NCI-H2196 (cell line): ENCODE measurements around the gene MRTFA.
"Not testable (repeated sequence)": the region's sequence is repeated elsewhere in the genome, so short reads cannot be mapped to it uniquely, and the experiment has no call there.

Experiments
- DNase-seq: peaks from one replicate; lab custom pipeline; 2025; ENCODE audit not compliant: unreplicated experiment; lab: John Stamatoyannopoulos, UW

The MRTFA gene

DNA sequence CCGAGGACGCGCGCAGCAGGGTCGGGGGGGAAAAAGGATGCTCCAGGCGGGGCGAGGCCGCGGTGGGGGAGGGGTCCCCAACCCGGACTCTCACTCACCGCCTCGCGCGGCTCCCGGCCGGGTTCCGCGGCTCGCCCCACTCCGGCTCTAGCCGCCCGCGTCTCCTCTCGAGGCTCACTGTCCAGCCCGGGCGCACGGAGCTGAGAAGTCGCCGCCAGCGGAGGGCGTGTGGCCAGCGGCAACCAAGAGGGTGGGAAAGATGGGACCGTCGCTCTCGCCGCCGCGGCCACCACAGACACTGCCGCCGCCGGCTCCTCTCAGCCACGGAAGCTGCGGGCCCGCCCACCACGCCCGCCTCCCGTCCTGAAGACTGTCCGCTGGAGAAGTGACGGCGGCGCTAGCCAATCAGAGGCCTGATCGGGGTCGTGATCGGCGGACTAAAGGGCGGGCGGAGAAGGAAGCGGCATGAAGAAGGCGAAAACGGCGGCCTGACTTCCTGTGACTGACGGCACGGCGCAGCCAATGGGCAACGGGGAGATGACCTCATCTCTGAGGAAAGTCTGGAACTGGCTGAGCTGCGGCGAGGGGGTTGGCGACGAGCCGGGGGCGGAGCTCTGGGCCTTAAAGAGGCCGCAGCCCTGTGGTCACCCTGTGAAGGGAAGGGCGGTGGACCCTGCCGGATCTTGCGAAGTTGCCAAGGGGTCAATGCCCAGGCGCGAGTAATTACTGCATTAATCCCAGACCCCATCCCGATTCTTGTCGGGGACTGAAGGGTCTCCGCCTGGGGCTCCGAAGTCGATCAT, at the start of gene MRTFA:
MRTFA (minus strand) TSS at position 340 of the 803 bp plus-strand sequence.
- DNase-seq = peak; percentile 99

DNA sequence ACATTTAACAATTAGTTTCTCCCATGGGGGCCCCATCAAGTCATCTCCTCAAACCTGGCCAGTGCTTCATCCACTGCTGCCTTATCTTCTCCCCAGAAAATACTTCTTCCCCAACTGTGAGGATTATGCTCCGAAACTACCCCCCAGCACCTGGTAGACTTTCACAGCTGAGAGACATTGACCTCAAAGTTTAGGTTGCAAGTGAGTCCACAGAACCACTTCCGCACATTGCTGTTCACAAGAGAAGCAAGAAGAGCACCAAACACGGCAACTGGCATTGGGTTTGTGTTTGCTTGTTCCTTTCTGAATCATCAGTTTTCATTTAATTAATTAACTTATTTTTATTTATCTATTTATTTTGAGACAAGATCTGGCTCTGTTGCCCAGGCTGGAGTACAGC, 48.9 kb upstream of the MRTFA start:
- DNase-seq = no peak

DNA sequence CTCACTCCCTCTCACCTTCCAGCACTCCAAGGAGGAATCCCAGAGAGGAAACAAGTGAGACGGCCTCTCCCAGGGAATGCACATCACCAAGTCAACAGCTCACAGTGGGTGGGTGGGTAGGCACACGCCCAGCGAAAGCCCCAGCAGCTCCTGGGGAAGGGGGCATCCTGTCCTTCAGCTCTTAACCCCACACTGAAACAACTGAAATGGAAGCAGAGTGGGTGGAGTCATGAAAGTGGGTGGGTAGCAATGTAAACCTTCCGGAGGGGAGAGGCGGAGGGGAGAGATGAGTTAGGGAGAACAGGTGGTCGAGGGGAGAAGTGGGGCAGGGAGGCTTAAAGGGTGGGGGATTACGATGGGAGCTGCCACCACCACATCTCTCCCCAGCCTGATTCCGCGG, 48.2 kb upstream of the MRTFA start:
- DNase-seq = no peak

DNA sequence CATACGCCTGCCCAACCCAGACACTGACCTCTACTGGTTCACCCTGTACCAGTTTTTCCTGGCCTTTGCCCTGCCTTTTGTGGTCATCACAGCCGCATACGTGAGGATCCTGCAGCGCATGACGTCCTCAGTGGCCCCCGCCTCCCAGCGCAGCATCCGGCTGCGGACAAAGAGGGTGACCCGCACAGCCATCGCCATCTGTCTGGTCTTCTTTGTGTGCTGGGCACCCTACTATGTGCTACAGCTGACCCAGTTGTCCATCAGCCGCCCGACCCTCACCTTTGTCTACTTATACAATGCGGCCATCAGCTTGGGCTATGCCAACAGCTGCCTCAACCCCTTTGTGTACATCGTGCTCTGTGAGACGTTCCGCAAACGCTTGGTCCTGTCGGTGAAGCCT, 44.9 kb upstream of the MRTFA start:
- no peak for DNase-seq

DNA sequence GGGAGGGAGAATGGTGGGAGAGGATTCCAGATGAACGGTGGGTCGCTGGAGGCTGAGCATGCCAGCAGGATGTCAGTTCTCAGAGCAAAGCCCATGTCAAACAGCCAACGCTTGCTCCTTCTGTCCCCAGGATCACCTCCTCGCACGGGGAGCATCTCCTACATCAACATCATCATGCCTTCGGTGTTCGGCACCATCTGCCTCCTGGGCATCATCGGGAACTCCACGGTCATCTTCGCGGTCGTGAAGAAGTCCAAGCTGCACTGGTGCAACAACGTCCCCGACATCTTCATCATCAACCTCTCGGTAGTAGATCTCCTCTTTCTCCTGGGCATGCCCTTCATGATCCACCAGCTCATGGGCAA, 44.3 kb upstream of the MRTFA start:
- no peak for DNase-seq

DNA sequence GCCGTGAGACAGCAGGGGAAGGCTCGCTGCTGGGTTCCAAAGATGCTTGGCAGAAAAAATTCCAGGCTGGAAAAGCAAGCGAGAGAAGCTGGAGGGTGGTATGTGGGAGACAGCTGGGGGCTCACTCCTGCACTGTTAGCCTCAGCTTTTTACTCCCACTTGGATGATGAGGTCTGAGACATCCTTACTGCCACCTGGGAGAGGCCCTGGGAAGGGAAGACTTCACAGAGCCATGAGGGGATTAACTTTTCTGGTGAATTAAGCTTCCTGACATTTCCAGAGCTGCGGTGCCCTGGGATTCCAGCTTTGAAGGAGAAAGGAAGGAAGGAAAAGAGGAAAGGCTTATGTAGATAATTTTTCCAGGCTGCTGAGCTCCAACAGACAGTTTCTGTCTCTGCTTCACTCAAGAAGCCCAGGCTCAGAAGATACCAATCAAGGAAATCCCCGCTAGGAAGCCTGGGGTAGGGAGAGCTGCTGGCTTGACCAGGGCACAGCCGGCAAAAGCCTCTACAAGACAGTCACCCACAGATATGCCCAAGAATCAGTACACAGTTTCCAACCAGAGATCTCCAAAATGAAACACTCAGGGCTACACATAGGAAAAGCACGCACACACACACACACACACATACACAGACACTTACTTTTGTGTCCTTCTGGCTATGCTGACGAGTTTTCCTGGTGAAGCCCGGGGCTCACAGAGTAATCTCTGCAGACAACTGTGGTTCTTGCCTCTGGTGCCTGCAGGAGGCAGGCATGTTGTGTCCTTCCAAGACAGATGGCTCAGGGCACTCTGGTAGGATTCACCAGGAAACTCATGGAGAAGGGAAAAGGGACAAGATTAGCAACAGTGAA, 43.7 kb upstream of the MRTFA start:
- no peak for DNase-seq

DNA sequence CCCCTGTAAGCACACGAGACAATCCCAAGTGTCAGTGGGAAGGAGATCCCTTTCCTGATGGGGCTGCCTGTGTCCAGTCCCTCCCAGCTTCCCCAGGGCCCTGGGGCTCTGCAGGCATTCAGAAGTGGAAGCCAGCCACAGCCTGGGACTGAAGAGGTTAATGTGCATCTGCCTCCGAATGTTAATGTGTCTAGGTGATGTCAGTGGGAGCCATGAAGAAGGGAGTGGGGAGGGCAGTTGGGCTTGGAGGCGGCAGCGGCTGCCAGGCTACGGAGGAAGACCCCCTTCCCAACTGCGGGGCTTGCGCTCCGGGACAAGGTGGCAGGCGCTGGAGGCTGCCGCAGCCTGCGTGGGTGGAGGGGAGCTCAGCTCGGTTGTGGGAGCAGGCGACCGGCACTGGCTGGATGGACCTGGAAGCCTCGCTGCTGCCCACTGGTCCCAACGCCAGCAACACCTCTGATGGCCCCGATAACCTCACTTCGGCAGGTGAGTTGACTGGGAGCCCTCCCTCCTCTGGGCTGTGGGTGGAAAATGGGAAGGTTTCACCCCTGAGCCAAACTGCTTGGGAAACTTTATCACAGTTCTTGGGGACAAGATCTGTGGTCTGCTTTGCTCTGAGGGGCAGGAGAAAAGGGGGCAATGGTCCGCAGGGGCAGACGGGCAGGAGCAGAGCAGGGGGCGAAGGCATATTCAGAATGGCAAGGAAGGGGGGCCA, 42.9 kb upstream of the MRTFA start, which contains the start of gene MCHR1:
MCHR1 (plus strand) TSS at position 236 of the 715 bp plus-strand sequence; CDS start at position 405, 169 bp downstream.
- no peak for DNase-seq

DNA sequence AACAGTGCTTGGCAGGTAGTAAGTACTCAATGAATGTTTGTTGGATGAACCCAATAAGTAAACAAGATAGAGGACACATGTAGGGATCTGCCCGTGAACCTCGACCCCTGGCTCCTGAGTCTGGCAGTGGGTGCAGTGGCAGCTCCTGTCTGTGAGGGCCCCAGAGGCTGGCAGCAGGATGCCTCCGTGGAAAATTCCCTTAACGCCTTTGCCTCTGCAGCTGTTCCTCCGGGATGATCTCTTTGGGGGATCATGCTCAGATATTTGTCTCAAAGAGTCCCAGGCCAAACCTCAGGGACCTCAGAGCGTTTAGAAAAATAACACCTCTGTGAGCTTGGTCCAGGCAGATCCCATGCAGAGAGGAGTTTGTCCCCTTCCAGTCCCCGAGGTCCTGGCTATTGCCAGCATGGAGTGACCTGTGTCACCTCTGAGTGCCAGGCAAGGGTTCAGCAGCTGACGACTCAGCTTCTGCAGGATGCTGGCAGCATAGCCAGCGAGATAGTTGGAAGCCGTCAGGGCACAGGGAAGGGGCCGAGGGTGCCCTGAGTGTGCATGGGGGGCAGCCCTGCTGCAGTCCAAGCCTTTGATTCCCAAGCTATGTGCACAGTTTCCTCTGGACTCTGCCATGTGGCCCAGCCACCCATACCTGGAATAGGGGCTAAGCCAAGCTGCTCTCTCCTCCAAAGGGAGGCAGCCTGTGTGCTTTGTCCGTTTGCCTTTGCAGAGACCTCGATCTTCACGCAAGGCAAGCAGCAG, 42.2 kb upstream of the MRTFA start:
- no peak for DNase-seq

DNA sequence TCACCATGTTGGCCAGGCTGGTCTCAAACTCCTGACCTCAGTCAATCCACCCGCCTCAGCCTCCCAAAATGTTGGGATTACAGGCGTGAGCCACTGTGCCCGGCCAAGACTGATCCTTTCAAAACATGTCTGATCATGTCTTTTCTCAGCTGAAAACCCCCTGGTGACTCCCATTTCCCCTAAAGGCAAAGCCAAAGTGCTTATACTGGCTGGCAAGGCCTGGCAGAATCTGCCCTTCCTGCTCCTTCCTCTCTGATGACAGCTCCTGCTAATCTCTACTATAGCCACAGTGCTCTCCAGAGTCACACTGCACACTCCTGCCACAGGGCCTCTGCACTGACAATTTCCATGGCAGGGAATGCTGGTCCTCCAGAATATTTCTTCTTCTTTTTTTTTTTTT, 40.1 kb upstream of the MRTFA start:
- DNase-seq = no peak

DNA sequence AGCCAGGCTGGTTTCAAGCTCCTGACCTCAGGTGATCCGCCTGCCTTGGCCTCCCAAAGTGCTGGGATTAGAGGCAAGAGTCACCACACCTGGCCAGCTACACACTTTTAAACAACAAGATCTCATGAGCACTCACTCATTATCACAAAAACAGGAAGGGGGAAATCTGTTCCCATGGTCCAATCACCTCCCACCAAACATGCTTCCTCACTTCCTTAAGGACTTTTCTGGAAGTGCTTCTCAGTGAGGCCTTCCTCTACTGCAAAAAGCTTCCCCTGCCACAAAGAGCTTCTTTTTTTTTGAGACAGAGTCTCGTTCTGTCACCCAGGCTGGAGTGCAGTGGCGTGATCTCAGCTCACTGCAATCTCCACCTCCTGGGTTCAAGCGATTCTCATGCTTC, 39.6 kb upstream of the MRTFA start:
- DNase-seq = not testable (repeated sequence)

DNA sequence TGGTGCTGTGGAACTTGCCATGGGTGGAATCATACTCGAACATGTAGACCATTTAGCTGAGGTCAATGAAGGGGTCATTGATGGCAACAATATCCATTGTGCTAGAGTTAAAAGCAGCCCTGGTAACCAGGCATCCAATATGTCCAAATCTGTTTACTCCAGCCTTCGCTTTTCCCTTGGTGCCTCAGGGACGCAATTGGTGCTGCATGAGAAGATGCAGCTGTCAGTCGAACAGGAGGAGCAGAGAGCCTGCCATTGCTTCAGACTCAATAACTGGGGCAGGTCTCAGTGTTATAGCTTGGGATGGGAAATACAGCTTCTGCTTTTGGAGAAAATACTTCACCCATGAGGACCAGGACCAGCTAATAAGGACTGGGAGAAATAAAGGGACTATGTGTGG, 37.8 kb upstream of the MRTFA start:
- no peak for DNase-seq

DNA sequence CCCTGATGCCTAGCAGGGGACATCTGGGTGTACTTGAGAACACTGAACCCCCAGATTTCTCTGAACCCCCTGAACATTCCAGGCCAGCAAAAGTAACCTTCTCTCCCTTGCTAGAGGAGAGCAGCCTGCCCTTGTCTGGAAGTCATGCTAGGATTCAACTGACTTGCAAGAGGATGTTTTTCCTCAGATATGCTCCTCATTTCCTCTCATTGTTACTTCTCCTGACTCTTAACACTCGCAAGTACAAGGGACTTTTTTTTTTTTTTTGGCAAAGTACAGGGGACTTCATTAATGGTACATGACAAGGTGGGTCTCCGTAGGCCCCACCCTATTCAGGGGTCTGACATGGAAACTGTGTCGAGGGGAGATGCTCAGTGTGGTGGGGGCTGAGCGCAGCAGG, 36.5 kb upstream of the MRTFA start:
- no peak for DNase-seq

DNA sequence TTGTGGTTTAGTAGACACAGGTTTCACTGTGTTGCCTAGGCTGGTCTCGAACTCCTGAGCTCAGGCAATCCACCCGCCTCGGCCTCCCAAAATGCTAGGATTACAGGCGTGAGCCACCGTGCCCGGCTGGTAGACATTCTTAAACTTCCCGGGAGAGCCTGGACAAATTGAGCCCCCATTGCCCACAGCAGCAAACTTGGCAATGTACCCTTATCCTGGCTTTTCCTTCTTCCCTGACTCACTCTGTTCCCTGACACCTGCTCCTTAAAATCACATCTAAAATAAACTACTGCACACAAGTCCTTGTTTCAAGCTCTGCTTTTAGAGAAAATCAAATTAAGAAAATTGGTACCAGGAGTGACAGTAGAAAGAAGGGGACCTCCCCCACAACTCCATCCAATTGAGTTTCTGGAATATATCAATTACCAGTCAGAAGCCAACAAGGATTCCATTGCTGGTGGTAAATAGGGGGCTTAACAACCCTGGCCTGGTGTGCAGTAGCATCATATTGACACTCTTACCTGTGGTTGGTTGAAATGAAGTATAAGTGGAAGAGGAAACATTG, 35.4 kb upstream of the MRTFA start:
- DNase-seq = no peak

DNA sequence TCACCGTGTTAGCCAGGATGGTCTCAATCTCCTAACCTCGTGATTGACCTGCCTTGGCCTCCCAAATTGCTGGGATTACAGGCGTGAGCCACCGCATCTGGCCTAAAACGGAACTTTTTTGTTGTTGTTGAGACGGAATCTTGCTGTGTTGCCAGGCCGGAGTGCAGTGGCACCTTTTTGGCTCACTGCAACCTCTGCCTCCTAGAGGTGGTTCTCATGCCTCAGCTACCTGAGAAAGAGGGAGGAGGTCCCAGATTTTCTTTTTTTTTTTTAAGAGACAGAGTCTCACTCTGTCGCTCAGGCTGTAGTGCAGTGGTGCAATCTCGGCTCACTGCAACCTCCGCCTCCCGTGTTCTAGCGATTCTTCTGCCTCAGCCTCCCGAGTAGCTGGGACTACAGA, 34.9 kb upstream of the MRTFA start:
- no peak for DNase-seq

DNA sequence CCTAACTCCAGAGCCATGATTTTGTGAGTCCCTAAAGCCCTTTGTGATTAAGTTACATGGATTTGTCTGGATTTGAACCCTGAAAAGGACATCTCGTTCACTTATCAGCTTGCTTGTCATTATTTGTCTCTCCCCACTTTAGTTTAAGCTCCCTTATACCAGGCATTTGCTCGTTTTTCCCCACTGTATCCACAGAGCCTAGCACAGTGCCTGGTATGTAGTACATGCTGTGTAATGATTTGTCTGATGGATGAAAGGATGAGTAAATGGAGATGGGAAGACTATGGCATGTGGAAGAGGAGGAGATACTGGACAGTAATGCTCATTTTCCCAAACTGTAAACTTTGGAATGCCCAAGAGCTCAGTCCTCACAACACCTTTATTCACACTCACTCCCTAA, 33.5 kb upstream of the MRTFA start:
- no peak for DNase-seq

DNA sequence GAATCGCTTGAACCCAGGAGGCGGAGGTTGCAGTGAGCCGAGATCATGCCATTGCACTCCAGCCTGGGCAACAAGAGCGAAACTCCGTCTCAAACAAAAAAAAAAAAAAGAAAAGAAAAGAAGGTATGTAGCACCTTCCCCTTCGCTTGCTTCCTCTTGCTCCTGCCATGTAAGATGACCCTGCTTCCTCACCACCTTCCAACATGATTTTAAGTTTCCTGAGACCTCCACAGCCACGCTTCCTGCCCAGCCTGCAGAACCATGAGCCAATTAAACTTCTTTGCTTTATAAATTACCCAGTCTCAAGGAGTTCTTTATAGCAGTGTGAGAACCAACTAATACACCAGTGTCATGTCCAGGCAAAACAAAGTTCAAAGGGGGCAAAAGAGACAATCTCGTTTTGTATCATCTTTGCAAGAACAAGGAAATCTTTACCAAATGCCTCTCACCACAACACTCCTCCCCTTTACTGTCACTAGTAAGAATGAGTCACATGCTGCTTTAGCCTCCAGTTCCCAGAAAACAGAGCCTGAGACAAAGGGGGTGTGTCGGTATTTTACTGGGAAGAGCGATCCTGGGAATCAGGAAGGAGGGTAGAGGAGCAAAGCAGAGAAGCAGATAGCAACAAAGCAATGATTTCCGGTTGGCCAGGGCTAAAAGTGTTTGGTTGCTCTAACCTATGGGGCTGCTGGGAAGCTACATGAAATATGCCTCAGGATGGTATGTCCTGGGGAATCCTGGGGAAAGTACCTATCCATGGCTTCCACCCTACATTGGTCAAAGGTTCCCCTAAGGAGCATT, 32.3 kb upstream of the MRTFA start:
- no peak for DNase-seq

DNA sequence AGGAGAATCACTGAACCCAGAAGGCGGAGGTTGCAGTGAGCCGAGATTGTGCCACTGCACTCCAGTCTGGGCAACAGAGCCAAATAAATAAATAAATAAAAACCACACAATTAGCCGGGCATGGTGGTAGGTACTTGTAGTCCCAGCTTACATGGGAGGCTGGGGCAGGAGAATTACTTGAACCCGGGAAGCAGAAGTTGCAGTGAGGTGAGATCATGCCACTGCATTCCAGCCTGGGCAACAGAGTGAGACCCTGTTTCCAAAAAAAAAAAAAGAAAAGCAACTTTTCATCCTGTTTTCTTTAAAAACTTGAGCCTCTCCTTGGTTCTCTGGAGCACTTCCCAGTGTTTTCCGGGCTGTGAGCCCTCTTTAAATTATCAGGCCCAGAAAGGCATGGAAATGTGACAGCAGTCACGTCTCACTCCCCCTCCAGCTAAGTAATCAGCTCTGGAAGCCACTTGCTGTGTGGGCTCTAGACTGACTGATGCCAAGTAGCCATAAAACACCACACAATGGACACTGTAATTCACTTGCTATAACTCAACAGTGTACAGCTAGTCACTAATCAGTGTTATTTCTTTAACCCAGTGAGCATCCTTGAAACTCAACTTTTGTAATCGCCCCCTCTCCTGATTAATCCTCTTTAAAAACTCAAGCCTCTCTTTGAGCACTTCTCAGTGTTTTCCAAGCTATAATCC, 29.8 kb upstream of the MRTFA start:
- no peak for DNase-seq

DNA sequence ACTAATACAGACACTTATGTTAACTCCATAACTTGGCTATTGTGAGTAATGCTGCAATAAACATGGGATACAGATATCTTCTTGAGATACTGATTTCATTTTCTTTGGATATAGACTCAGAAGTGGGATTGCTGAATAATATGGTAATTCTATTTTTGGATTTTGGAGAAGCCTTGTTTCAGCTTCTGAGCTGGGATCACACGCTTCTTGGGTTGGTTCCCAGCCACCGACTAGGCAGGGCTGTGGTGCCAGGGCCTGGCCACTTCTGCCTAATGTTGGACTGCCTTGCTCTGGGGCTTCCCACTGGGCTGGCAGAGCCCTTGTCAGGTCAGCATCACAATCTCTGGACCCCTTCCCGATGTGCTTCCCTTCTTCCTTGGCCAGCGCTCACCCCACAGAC, 28.8 kb upstream of the MRTFA start:
- no peak for DNase-seq

DNA sequence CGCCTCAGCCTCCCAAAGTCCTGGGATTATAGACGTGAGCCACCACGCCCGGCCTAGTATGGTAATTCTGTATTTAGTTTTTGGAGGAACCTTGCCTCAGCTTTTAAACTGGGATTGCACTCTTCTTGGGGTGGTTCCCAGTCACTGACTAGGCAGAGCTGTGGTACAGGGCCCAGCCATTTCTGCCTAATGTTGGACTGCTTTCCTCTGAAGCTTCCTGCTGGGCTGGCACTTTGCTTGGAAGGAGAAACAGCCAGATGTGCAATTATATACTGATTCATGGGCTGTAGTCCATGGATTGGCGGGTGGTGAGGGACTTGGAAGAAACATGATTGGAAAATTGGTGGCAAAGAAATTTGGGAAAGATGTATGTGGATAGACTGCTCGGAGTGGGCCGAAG, 25.2 kb upstream of the MRTFA start:
- DNase-seq = no peak
